T-helper 1 cell treated with Interleukin-12 subunit alpha and Interleukin-12 subunit beta and Interleukin-4 antibody, amounts not matched to agents 30 μg/mL and 1 μg/mL, for 36 hours (primary cell): ENCODE data around the gene S100Z.
"Not testable (repeated sequence)": the region's sequence is repeated elsewhere in the genome, so short reads cannot be mapped to it uniquely, and the experiment has no call there.

Experiments used
- H3K27ac Mint-ChIP-seq: one replicate; pipeline ENCODE4 v1.8.0; 2021; ENCODE audit warnings: mild to moderate bottlenecking, mixed read lengths
- H3K27me3 Mint-ChIP-seq: one replicate; pipeline ENCODE4 v1.8.0; 2021; ENCODE audit warnings: low read depth, mixed read lengths
- H3K36me3 Mint-ChIP-seq: one replicate; pipeline ENCODE4 v1.8.0; 2021; ENCODE audit warnings: low read depth, mixed read lengths
- H3K4me1 Mint-ChIP-seq: one replicate; pipeline ENCODE4 v1.8.0; 2021; ENCODE audit warnings: low read depth, mixed read lengths
- H3K4me3 Mint-ChIP-seq: one replicate; pipeline ENCODE4 v1.8.0; 2021; ENCODE audit warnings: mild to moderate bottlenecking, moderate library complexity, mixed read lengths
- H3K9me3 Mint-ChIP-seq: one replicate; pipeline ENCODE4 v1.8.0; 2021; ENCODE audit warnings: mixed read lengths

S100Z gene

GRCh38 chr5:76874088-76874581 is 24.3 kb downstream of the S100Z start:
- no peak overlapping the region for H3K27ac Mint-ChIP-seq
- H3K9me3 Mint-ChIP-seq, result no peaks in the 10 kb centered on the region
- no peaks in the 10 kb centered on the region for H3K4me1 Mint-ChIP-seq
- no peaks in the 10 kb centered on the region for H3K27me3 Mint-ChIP-seq
- H3K36me3 Mint-ChIP-seq, result no peaks in the 10 kb centered on the region
- no peak overlapping the region for H3K4me3 Mint-ChIP-seq

DNA sequence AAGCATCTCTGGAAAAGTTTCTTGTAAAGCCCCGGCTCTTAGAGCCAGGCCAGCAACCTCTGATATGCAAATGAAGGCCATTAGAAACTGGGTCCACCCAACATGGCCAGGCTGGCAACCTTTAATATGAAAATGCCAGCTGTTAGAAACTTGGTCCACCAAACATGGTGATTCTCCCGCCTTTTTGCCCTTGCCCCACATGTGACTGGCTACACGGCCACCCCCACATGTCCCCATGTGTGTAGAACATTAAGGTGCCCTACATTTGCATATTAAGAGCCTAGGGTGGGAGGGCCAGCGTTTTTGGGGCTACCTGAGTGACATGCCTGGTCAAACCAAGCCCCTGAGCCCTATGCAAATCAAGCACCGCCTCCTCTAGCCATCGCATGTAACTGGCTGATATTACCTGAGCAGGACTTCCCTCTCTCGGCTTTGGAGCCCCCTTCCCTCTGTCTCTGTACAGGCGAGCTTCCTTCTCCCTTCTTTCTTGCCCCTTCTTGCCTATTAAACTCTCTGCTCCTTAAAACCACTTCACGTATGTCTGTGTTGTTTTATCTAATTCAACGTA is 39.0 kb downstream of the S100Z start:
- Mint-ChIP-seq H3K27ac (no peak overlapping the region), H3K4me3 (no peak overlapping the region), H3K27me3 (peaks cover 6% of the 10 kb centered on the region), H3K9me3 (no peaks in the 10 kb centered on the region), H3K36me3 (no peaks in the 10 kb centered on the region), H3K4me1 (no peaks in the 10 kb centered on the region)

DNA sequence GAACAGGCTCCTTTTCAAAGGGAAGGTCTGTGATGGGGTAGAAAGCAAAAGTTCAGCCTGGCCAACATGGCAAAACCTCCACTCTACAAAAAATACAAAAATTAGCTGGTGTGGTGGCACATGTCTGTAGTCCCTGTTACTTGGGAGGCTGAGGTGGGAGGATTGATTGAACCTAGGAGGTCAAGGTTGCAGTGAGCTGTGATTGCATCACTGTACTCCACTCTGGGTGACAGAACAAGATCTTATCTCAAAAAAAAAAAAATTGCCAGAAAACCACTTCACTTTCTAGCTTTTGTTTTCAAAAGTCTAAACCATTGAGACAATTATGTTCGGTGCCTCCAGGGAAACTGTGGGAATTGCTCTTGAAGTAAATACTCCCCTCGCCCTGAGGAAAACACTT is 43.5 kb downstream of the S100Z start:
- Mint-ChIP-seq H3K27me3 (peaks cover 6% of the 10 kb centered on the region), H3K9me3 (no peaks in the 10 kb centered on the region), H3K36me3 (no peaks in the 10 kb centered on the region), H3K27ac (no peak overlapping the region), H3K4me3 (no peak overlapping the region), H3K4me1 (no peaks in the 10 kb centered on the region)

- Mint-ChIP-seq H3K4me3 (no peak overlapping the region), H3K36me3 (peaks cover 7% of the 10 kb centered on the region), H3K27ac (no peak overlapping the region), H3K27me3 (peaks cover 6% of the 10 kb centered on the region), H3K9me3 (peaks cover 20% of the 10 kb centered on the region), H3K4me1 (no peaks in the 10 kb centered on the region)
Measured at GRCh38 chr5:76896196-76896595, 46.4 kb downstream of the S100Z start.

DNA sequence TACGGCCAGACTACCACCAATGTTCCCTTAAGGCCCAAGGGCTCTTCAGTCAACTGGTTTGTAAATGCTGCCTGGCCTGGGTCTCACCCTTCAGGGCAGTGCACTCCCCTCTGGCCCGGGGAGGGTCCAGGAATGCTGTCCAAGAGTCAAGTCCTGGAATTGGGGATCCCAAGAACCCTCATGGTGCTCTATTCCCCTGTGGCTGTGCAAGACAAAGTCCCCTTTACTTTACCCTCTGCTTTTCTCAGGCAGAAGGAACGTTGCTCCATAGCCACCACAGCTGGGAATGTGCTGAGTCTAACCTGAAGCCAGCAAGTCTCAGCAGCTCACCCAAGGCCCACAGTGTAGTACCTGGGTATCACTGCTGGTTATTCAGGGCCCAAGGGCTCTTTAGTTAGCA is 51.7 kb downstream of the S100Z start:
- Mint-ChIP-seq H3K36me3 (peaks cover 7% of the 10 kb centered on the region), H3K4me3 (no peak overlapping the region), H3K27me3 (no peaks in the 10 kb centered on the region), H3K4me1 (no peaks in the 10 kb centered on the region), H3K27ac (no peak overlapping the region), H3K9me3 (peaks cover 23% of the 10 kb centered on the region)

DNA sequence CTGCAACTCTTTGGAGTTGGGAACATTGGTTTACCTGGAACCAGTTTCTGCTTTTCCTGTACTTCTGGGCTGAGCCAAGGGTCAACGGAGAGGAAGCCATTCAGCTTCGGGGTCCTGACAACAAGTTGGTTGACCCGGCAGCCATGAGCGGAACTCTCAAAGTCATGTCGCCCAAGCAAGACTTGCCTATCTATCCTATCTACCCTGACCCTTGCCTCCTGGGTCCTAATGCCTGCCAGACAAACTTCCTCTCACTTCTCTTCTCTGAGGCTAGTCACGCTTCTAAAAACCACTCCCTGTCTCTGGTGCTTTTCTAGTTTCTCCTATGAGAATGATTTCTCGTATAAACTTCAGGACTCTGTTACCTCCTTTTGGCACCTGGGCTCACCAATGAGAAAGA is 58.4 kb downstream of the S100Z start:
- Mint-ChIP-seq H3K4me3 (no peak overlapping the region), H3K9me3 (no peaks in the 10 kb centered on the region), H3K27me3 (no peaks in the 10 kb centered on the region), H3K27ac (no peak overlapping the region), H3K4me1 (no peaks in the 10 kb centered on the region), H3K36me3 (no peaks in the 10 kb centered on the region)

DNA sequence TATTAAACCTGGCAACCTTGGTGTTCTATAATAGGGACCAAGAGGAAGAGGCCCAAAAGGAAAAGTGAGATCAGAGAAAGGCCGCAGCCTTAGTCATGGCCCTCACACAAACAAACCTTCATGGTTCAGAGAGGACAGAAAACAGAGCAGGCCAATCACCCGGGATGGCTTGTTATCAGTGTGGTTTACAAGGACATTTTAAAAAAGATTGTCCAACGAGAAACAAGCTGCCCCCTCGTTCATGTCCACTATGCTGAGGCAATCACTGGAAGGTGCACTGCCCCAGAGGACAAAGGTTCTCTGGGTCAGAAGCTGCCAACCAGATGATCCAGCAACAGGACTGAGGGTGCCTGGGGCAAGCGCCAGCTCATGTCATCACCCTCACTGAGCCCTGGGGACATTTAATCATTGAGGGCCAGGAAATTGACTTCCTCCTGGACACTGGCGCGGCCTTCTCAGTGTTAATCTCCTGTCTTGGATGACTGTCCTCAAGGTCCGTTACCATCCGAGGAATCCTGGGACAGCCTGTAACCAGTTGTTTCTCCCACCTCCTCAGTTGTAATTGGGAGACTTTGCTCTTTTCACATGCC is 60.6 kb downstream of the S100Z start:
- not testable (repeated sequence) for H3K4me1 Mint-ChIP-seq, H3K9me3 Mint-ChIP-seq, H3K27me3 Mint-ChIP-seq, H3K4me3 Mint-ChIP-seq, H3K36me3 Mint-ChIP-seq, H3K27ac Mint-ChIP-seq

DNA sequence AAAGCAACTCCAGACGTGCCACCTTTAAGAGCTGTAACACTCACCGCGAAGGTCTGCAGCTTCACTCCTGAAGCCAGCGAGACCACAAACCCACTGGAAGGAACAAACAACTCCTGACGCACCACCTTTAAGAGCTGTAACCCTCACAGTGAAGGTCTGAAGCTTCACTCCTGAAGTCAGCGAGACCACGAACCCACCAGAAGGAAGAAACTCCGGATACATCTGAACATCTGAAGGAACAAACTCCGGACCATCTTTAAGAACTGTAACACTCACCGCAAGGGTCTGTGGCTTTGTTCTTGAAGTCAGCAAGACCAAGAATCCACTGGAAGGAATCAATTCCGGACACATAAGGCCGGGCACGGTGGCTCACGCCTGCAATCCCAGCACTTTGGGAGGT is 64.9 kb downstream of the S100Z start:
- H3K4me3 Mint-ChIP-seq, H3K36me3 Mint-ChIP-seq, H3K27ac Mint-ChIP-seq, H3K27me3 Mint-ChIP-seq, H3K9me3 Mint-ChIP-seq, H3K4me1 Mint-ChIP-seq: not testable (repeated sequence)

GRCh38 chr5:76918539-76918938 is 68.7 kb downstream of the S100Z start:
- Mint-ChIP-seq H3K36me3 (no peaks in the 10 kb centered on the region), H3K4me1 (no peaks in the 10 kb centered on the region), H3K27ac (no peak overlapping the region), H3K4me3 (no peak overlapping the region), H3K9me3 (peaks cover 4% of the 10 kb centered on the region), H3K27me3 (no peaks in the 10 kb centered on the region)

GRCh38 chr5:76920491-76920890 is 70.7 kb downstream of the S100Z start:
- Mint-ChIP-seq H3K4me1 (no peaks in the 10 kb centered on the region), H3K27ac (no peak overlapping the region), H3K4me3 (no peak overlapping the region), H3K36me3 (no peaks in the 10 kb centered on the region), H3K27me3 (no peaks in the 10 kb centered on the region), H3K9me3 (no peaks in the 10 kb centered on the region)

DNA sequence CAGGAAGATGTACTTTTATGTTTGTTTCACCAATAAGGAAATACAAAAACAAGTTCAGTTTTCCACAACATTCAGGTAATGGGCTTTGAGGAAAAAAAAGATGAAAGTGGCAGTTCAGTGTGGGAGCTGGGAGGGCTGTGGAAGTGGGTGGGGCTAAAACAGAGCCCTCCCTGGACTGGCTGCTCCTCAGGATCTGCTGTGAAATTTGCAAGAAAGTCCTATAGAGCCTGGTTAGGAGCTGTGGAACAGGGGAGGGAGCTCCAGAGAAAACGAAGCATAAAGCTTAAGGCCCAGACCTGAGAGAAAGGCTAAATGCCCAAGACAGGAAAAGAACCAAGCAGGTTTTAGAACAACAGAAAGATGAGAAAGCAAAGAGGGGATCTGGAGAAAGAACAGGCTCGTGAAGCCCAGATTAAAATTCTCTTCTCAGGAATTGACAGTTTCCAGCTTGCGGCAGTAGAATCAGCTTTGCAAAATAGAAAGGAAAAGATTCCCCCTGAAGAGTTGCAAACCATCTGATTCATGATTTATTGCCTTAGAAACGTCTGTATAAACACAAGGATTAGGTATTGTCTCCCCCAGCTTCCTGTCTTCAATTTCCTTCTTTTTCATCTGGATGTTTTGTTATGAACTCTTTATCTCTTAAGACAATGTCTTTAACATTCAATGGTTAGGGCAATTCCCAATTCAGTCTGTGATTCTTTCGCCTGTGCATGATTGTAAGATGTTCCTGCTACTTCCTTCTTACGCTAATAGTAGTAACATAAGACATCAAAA is 76.7 kb downstream of the S100Z start:
- peaks cover 4% of the 10 kb centered on the region for H3K27me3 Mint-ChIP-seq
- H3K9me3 Mint-ChIP-seq, result no peaks in the 10 kb centered on the region
- H3K4me1 Mint-ChIP-seq, result no peaks in the 10 kb centered on the region
- H3K27ac Mint-ChIP-seq, result no peak overlapping the region
- no peaks in the 10 kb centered on the region for H3K36me3 Mint-ChIP-seq
- no peak overlapping the region for H3K4me3 Mint-ChIP-seq

DNA sequence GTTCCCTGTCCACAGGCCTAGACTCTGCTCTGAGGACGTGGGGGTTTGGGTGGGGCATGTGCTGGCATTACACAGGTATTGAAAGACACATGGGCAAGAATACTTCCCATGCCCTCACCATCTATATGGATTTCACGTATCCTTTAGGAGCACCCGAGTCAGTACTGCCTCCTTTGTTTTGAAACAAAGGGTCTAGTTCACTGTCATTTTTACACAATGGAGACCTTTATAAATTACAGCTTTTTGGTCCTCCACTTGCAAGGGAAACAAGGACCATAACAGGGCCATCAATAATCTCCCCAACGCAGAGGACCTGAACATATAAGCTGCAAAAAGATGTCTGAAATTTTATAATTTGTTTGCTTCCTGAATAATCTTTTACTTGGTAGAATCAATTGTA is 78.1 kb downstream of the S100Z start:
- Mint-ChIP-seq H3K27me3 (peaks cover 4% of the 10 kb centered on the region), H3K27ac (no peak overlapping the region), H3K9me3 (no peaks in the 10 kb centered on the region), H3K4me3 (no peak overlapping the region), H3K4me1 (no peaks in the 10 kb centered on the region), H3K36me3 (no peaks in the 10 kb centered on the region)

GRCh38 chr5:76930083-76930482 is 80.3 kb downstream of the S100Z start:
- no peaks in the 10 kb centered on the region for H3K36me3 Mint-ChIP-seq
- H3K4me1 Mint-ChIP-seq, result no peaks in the 10 kb centered on the region
- H3K9me3 Mint-ChIP-seq, result no peaks in the 10 kb centered on the region
- no peak overlapping the region for H3K4me3 Mint-ChIP-seq
- peaks cover 10% of the 10 kb centered on the region for H3K27me3 Mint-ChIP-seq
- no peak overlapping the region for H3K27ac Mint-ChIP-seq

- H3K4me1 Mint-ChIP-seq, result peaks cover 3% of the 10 kb centered on the region
- no peak overlapping the region for H3K27ac Mint-ChIP-seq
- peaks cover 20% of the 10 kb centered on the region for H3K27me3 Mint-ChIP-seq
- peaks cover 5% of the 10 kb centered on the region for H3K9me3 Mint-ChIP-seq
- no peak overlapping the region for H3K4me3 Mint-ChIP-seq
- no peaks in the 10 kb centered on the region for H3K36me3 Mint-ChIP-seq
Measured at GRCh38 chr5:76938177-76938576, 88.4 kb downstream of the S100Z start.

DNA sequence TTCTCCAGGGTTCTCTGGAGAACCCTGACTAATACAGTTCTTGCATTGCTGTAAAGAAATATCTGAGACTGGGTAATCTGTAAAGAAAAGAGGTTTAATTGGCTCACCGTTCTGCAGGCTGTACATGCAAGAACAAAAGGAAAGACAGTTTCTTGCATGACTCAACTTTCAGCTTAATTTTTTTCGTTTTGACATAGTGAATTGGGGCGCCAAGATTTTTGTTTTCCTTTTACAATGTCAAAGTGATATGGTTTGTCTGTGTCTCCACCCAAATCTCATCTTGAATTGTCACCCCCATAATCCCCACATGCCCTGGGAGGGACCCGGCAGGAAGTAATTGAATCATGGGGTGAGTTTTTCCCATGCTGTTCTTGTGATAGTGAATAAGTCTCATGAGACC is 91.2 kb downstream of the S100Z start:
- Mint-ChIP-seq H3K27me3 (peaks cover 22% of the 10 kb centered on the region), H3K9me3 (peaks cover 5% of the 10 kb centered on the region), H3K4me1 (peaks cover 3% of the 10 kb centered on the region), H3K4me3 (no peak overlapping the region), H3K36me3 (no peaks in the 10 kb centered on the region), H3K27ac (no peak overlapping the region)
